Hindlimb muscle (tissue), 1 donor: ENCODE data around the gene ZBTB20. TPM values are rescaled to one million over a fixed set of nuclear protein-coding genes. Genes with fewer than 3 reads are reported as not detected.

Source experiments
- DNase-seq: peaks from one replicate; pipeline ENCODE4 v3.0.0-alpha.2; 2013
- polyA plus RNA-seq: library from polyadenylated mRNA; unstranded; fragments of 120-200 nt; gene quantifications from one replicate; pipeline ENCODE4 v1.2.1, GENCODE V29; 2013; ENCODE audit not compliant: insufficient read length

Gene ZBTB20
- polyA plus RNA-seq, 1 donor, result 5.1 TPM

GRCh38 chr3:114569186-114569585, 577.9 kb downstream of the ZBTB20 start:
- no peak for DNase-seq

- DNase-seq, result no peak
These were observed 579.3 kb downstream of the ZBTB20 start for GRCh38 chr3:114567771-114568170.

GRCh38 chr3:114566767-114567166, 580.3 kb downstream of the ZBTB20 start:
- no peak for DNase-seq

GRCh38 chr3:114566162-114566755, 580.8 kb downstream of the ZBTB20 start:
- DNase-seq, result no peak

- DNase-seq, result no peak
These were observed 581.9 kb downstream of the ZBTB20 start for GRCh38 chr3:114565216-114565615.

- DNase-seq, result no peak
These were observed 583.4 kb downstream of the ZBTB20 start for GRCh38 chr3:114563720-114564119.

GRCh38 chr3:114562557-114562956, 584.5 kb downstream of the ZBTB20 start:
- no peak for DNase-seq

- no peak for DNase-seq
These were observed 588.8 kb downstream of the ZBTB20 start for GRCh38 chr3:114558271-114558670.

- no peak for DNase-seq
These were observed 589.3 kb downstream of the ZBTB20 start for GRCh38 chr3:114557791-114558190.

- DNase-seq, result no peak
These were observed 590.4 kb downstream of the ZBTB20 start for GRCh38 chr3:114556657-114557213.

- no peak for DNase-seq
These were observed 592.4 kb downstream of the ZBTB20 start for GRCh38 chr3:114554731-114555130.

- no peak for DNase-seq
These were observed 593.0 kb downstream of the ZBTB20 start for GRCh38 chr3:114553949-114554593.

GRCh38 chr3:114552527-114552812, 594.6 kb downstream of the ZBTB20 start:
- no peak for DNase-seq

- DNase-seq, result no peak
These were observed 595.1 kb downstream of the ZBTB20 start for GRCh38 chr3:114551770-114552526.

GRCh38 chr3:114550165-114550564, 596.9 kb downstream of the ZBTB20 start:
- DNase-seq, result no peak

- no peak for DNase-seq
These were observed 601.9 kb downstream of the ZBTB20 start for GRCh38 chr3:114545193-114545592.

GRCh38 chr3:114542359-114542758, 604.7 kb downstream of the ZBTB20 start:
- DNase-seq, result no peak

- DNase-seq, result no peak
These were observed 607.6 kb downstream of the ZBTB20 start for GRCh38 chr3:114539525-114539924.

- DNase-seq, result no peak
These were observed 608.9 kb downstream of the ZBTB20 start for GRCh38 chr3:114538211-114538610.

- DNase-seq, result no peak
These were observed 618.6 kb downstream of the ZBTB20 start for GRCh38 chr3:114528517-114528916.

- no peak for DNase-seq
These were observed 619.9 kb downstream of the ZBTB20 start for GRCh38 chr3:114527036-114527644.

- DNase-seq, result no peak
These were observed 621.8 kb downstream of the ZBTB20 start for GRCh38 chr3:114525278-114525677.

- DNase-seq, result peak; percentile 32
These were observed 627.7 kb downstream of the ZBTB20 start for GRCh38 chr3:114519415-114519814.
